Measurements from ENCODE around the gene PDLIM7.
A peak's percentile ranks its signal among the peaks of the same experiment; 100 is the strongest.

DNA sequence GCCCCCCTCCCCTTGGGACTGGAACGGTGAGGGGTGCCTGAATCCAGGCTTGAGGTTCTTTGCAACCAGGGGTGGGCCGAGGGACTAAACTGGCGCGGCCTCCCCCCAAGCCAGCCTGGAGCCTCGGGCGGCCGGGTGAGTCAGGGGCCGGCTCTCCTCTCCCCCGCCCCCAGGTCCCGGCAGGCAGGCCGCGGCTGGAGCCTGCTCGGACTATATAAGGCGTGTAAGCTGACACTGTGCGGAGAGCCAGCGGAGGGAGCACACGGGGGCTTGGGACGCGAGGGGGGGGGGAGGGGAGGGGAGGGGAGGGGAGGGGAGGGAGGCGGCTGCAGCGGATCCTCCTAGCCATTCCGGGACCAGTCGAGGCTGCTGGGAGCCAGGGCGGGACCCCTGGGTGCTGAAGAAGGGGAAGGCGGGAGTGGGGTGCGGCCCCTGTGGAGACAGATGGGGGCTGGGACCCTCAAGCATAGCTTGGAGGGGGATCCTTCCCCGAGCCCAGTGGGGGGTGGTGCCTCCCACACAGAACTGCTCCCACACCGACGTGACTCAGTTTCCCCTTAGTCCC lies 595 bp downstream of the PDLIM7 start:
- TF ChIP-seq EZH2phosphoT487 (IDR thresholded peaks at IDR 0.05; ENCODE audit: unreplicated experiment), result no peak
- TF ChIP-seq, protein P1, sequence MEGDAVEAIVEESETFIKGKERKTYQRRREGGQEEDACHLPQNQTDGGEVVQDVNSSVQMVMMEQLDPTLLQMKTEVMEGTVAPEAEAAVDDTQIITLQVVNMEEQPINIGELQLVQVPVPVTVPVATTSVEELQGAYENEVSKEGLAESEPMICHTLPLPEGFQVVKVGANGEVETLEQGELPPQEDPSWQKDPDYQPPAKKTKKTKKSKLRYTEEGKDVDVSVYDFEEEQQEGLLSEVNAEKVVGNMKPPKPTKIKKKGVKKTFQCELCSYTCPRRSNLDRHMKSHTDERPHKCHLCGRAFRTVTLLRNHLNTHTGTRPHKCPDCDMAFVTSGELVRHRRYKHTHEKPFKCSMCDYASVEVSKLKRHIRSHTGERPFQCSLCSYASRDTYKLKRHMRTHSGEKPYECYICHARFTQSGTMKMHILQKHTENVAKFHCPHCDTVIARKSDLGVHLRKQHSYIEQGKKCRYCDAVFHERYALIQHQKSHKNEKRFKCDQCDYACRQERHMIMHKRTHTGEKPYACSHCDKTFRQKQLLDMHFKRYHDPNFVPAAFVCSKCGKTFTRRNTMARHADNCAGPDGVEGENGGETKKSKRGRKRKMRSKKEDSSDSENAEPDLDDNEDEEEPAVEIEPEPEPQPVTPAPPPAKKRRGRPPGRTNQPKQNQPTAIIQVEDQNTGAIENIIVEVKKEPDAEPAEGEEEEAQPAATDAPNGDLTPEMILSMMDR (conservative IDR thresholded peaks at IDR 0.05; ENCODE audit: low read depth in 2 of 2), result no peak
- no peak for TF ChIP-seq EZH2 (IDR thresholded peaks at IDR 0.05; ENCODE audit: low read depth, unreplicated experiment)
- TF ChIP-seq POLR2AphosphoS5 (IDR thresholded peaks at IDR 0.05; ENCODE audit: low read depth), result peak; percentile 34; the same call in 1 of the 2 replicates
- no peak for TF ChIP-seq CREB1 (CRISPR knock-in tag; IDR thresholded peaks at IDR 0.05; ENCODE audit: low read depth)
- TF ChIP-seq, protein P2, sequence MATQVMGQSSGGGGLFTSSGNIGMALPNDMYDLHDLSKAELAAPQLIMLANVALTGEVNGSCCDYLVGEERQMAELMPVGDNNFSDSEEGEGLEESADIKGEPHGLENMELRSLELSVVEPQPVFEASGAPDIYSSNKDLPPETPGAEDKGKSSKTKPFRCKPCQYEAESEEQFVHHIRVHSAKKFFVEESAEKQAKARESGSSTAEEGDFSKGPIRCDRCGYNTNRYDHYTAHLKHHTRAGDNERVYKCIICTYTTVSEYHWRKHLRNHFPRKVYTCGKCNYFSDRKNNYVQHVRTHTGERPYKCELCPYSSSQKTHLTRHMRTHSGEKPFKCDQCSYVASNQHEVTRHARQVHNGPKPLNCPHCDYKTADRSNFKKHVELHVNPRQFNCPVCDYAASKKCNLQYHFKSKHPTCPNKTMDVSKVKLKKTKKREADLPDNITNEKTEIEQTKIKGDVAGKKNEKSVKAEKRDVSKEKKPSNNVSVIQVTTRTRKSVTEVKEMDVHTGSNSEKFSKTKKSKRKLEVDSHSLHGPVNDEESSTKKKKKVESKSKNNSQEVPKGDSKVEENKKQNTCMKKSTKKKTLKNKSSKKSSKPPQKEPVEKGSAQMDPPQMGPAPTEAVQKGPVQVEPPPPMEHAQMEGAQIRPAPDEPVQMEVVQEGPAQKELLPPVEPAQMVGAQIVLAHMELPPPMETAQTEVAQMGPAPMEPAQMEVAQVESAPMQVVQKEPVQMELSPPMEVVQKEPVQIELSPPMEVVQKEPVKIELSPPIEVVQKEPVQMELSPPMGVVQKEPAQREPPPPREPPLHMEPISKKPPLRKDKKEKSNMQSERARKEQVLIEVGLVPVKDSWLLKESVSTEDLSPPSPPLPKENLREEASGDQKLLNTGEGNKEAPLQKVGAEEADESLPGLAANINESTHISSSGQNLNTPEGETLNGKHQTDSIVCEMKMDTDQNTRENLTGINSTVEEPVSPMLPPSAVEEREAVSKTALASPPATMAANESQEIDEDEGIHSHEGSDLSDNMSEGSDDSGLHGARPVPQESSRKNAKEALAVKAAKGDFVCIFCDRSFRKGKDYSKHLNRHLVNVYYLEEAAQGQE (IDR thresholded peaks at IDR 0.05; ENCODE audit: unreplicated experiment), result peak; percentile 18
